Upper lobe of right lung (tissue), 1 donor: ENCODE data around the gene TMEM107. TPM values are rescaled to one million over a fixed set of nuclear protein-coding genes. Genes with fewer than 3 reads are reported as not detected.
A peak's percentile ranks its signal among the peaks of the same experiment; 100 is the strongest.

Experiments
- ATAC-seq: fragments of 200-7000 bp; cut with Tn5 transposase; one replicate; pipeline ENCODE4 v1.9.1; 2020; ENCODE audit warnings: mild to moderate bottlenecking, moderate library complexity
- DNase-seq: peaks from one replicate; pipeline ENCODE4 v3.0.0-alpha.2; 2020
- H3K27ac ChIP-seq: fragments of 200-600 bp; one replicate; pipeline ENCODE4 v1.8.0; 2022
- H3K27me3 ChIP-seq: fragments of 200-600 bp; one replicate; pipeline ENCODE4 v1.8.0; 2022; ENCODE audit warnings: mild to moderate bottlenecking
- H3K36me3 ChIP-seq: fragments of 200-600 bp; one replicate; pipeline ENCODE4 v1.8.0; 2022
- H3K4me1 ChIP-seq: fragments of 200-600 bp; one replicate; pipeline ENCODE4 v1.8.0; 2022
- H3K4me3 ChIP-seq: fragments of 200-600 bp; one replicate; pipeline ENCODE4 v1.8.0; 2022; ENCODE audit warnings: mild to moderate bottlenecking
- H3K9me3 ChIP-seq: fragments of 200-600 bp; one replicate; pipeline ENCODE4 v1.8.0; 2022
- CTCF ChIP-seq: fragments of 200-600 bp; IDR thresholded peaks from one replicate; pipeline ENCODE4 v1.8.0; 2022; ENCODE audit warnings: antibody characterized with exemption
- intact Hi-C: fragments of 100-400 bp; cut with DNase I; formaldehyde crosslinking; loops from one replicate; pipeline ENCODE4 v1.11.0; 2022
- total RNA-seq: library from RNA; stranded (reverse); fragmentation: NEBNext Ultra II Directional; extraction: Animal tissue kit (Norgen Biotek cat#: 25700); gene quantifications from one replicate; pipeline ENCODE4 v1.2.1, GENCODE V29; 2021
- donor health status: DM: no; HTN: yes; CAD: no; lungs with severe emphysema.

The TMEM107 gene
- total RNA-seq, 1 donor from 2014 or later = 9.3 TPM

GRCh38 chr17:8150194-8151119 is 25.7 kb downstream of the TMEM107 start:
- TF ChIP-seq CTCF = no peak
- H3K9me3 ChIP-seq = no peaks in the 10 kb centered on the region
- peaks cover 34% of the 10 kb centered on the region for H3K4me1 ChIP-seq
- DNase-seq (peak; percentile 65), ATAC-seq (no peak)
- no peaks in the 10 kb centered on the region for H3K27me3 ChIP-seq
- intact Hi-C loops = no loop called here
- peak overlapping the region; percentile 85 for H3K4me3 ChIP-seq
- H3K27ac ChIP-seq = peak overlapping the region; percentile 100
- peaks cover 64% of the 10 kb centered on the region for H3K36me3 ChIP-seq

DNA sequence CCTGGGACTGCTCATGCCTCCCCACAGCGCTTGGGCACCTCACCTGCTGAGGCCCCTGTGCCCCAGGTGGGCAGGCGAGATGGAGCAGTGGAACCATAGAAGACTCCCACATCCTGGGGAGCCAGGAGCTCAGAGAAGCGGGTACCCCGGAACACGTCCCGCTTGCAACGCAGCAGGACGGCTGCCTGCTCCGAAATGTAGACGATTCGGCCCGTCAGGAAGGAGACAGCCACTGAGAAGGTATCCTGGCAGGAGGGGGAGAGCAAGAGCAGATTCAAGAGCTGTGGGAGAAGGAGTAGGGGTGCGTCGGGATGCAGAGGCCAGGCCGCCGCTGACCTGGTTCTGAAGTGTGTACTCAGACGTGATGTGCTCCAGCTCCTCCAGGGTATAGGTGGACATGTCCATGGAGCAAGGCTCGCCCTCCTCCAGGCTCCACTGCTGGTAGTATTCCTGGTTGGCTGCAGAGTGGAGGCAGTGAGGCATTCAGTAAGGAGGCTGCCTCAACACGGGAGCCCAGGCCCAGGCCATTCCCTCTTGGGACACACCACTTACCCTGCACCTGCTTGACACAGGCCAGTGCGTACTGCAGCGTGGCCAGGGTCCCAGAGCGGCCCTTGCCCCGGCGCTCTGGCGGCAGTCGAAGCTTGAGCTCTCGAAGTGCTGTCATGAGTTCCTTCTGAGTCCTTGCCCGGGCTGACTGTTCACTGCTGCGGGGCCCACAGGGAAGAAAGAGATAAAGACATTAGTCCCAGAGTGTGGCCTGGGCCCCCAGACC is 26.6 kb downstream of the TMEM107 start:
- peaks cover 73% of the 10 kb centered on the region for H3K36me3 ChIP-seq
- H3K4me1 ChIP-seq = peaks cover 34% of the 10 kb centered on the region
- no peak overlapping the region for H3K4me3 ChIP-seq
- no peaks in the 10 kb centered on the region for H3K9me3 ChIP-seq
- intact Hi-C loops = no loop called here
- DNase-seq = no peak
- ATAC-seq = no peak
- no peak for TF ChIP-seq CTCF
- H3K27ac ChIP-seq = peak overlapping the region; percentile 100
- no peaks in the 10 kb centered on the region for H3K27me3 ChIP-seq

DNA sequence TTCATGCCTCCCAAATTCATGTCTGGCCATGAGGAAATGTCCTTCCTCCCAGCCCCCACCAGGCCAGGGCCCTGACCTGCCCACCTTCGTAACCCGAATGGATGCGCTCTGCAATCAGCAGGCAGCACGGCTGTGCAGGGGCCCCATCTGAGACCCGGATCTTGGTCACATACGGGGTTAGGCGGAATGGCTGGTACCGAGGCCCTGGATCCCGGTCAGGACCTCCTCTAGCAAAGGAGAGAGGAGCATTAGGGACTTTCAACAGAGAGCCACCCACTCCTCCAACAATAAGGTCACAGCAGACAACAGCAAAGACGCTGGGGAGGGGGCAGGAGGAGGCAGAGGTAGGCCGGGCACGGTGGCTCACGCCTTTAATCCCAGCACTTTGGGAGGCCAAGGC is 27.6 kb downstream of the TMEM107 start:
- Histone ChIP-seq H3K4me3 (no peak overlapping the region), H3K9me3 (no peaks in the 10 kb centered on the region), H3K36me3 (peaks cover 83% of the 10 kb centered on the region), H3K27me3 (no peaks in the 10 kb centered on the region), H3K4me1 (peaks cover 29% of the 10 kb centered on the region), H3K27ac (no peak overlapping the region)
- peak; percentile 51 for DNase-seq
- no peak for TF ChIP-seq CTCF
- ATAC-seq = no peak
- intact Hi-C loops = no loop called here

- no peak for TF ChIP-seq CTCF
- H3K36me3 ChIP-seq = peaks cover 85% of the 10 kb centered on the region
Measured at GRCh38 chr17:8147805-8148404, 28.3 kb downstream of the TMEM107 start.

GRCh38 chr17:8147141-8147804 is 28.9 kb downstream of the TMEM107 start:
- no peak for ATAC-seq
- H3K4me3 ChIP-seq = no peak overlapping the region
- peak; percentile 67 for DNase-seq

More at GRCh38 chr17:8147805-8148404, 28.3 kb downstream of the TMEM107 start:
- peak overlapping the region; percentile 24 for H3K27ac ChIP-seq
- no peaks in the 10 kb centered on the region for H3K9me3 ChIP-seq
- no peak for DNase-seq
- no peaks in the 10 kb centered on the region for H3K27me3 ChIP-seq
- no peak overlapping the region for H3K4me3 ChIP-seq
- peaks cover 23% of the 10 kb centered on the region for H3K4me1 ChIP-seq
- no peak for ATAC-seq
- intact Hi-C loops = no loop called here

More at GRCh38 chr17:8147141-8147804, 28.9 kb downstream of the TMEM107 start:
- TF ChIP-seq CTCF = no peak
- peaks cover 86% of the 10 kb centered on the region for H3K36me3 ChIP-seq
- H3K27ac ChIP-seq = peak overlapping the region; percentile 24
- no peaks in the 10 kb centered on the region for H3K9me3 ChIP-seq
- intact Hi-C loops = no loop called here
- peaks cover 18% of the 10 kb centered on the region for H3K4me1 ChIP-seq
- H3K27me3 ChIP-seq = no peaks in the 10 kb centered on the region
